ENCODE results near the gene TLL2. TPM values are rescaled to one million over a fixed set of nuclear protein-coding genes. Genes with fewer than 3 reads are reported as not detected.

Gene TLL2
- total RNA-seq, 1 donor from 2014 or later = 2.1 TPM

DNA sequence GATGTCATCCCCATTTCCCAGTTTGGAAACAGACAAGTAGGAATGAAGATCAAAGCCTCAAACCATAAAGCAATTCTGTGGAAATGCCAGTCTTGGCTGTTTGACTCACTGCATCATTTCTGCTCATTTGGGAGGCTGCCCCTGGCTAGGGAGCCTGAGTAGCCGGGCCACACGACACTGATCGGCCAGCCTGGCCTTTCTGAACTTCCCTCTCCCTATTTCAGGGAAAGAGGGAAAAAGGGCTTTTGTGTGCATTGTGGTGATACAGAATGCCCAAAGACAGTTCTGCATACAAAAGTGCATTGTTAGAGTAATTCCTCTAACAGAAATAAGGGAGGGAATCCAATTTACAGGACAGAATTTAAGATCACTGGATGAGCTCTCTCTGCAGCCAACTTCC is 113.3 kb downstream of the TLL2 start:
- Mint-ChIP-seq H3K27ac (ENCODE audit: unreplicated experiment) (peak overlapping the region; percentile 21), H3K4me1 (peaks cover 41% of the 10 kb centered on the region), H3K36me3 (ENCODE audit: low read depth) (no peaks in the 10 kb centered on the region), H3K9me3 (no peaks in the 10 kb centered on the region), H3K27me3 (ENCODE audit: low read depth) (peaks cover 31% of the 10 kb centered on the region), H3K4me3 (peak overlapping the region; percentile 54)
- TF ChIP-seq, protein P1, sequence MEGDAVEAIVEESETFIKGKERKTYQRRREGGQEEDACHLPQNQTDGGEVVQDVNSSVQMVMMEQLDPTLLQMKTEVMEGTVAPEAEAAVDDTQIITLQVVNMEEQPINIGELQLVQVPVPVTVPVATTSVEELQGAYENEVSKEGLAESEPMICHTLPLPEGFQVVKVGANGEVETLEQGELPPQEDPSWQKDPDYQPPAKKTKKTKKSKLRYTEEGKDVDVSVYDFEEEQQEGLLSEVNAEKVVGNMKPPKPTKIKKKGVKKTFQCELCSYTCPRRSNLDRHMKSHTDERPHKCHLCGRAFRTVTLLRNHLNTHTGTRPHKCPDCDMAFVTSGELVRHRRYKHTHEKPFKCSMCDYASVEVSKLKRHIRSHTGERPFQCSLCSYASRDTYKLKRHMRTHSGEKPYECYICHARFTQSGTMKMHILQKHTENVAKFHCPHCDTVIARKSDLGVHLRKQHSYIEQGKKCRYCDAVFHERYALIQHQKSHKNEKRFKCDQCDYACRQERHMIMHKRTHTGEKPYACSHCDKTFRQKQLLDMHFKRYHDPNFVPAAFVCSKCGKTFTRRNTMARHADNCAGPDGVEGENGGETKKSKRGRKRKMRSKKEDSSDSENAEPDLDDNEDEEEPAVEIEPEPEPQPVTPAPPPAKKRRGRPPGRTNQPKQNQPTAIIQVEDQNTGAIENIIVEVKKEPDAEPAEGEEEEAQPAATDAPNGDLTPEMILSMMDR (conservative IDR thresholded peaks at IDR 0.05) = no peak
- DNase-seq (ENCODE audit: low read depth, low spot score) = no peak

GRCh38 chr10:96397902-96398301 is 115.8 kb downstream of the TLL2 start:
- Mint-ChIP-seq H3K27me3 (ENCODE audit: low read depth) (peaks cover 44% of the 10 kb centered on the region), H3K27ac (ENCODE audit: unreplicated experiment) (no peak overlapping the region), H3K9me3 (no peaks in the 10 kb centered on the region), H3K4me1 (peaks cover 34% of the 10 kb centered on the region), H3K4me3 (no peak overlapping the region), H3K36me3 (ENCODE audit: low read depth) (no peaks in the 10 kb centered on the region)
- DNase-seq (ENCODE audit: low read depth, low spot score) = no peak
- TF ChIP-seq, protein P1 (conservative IDR thresholded peaks at IDR 0.05) = no peak

DNA sequence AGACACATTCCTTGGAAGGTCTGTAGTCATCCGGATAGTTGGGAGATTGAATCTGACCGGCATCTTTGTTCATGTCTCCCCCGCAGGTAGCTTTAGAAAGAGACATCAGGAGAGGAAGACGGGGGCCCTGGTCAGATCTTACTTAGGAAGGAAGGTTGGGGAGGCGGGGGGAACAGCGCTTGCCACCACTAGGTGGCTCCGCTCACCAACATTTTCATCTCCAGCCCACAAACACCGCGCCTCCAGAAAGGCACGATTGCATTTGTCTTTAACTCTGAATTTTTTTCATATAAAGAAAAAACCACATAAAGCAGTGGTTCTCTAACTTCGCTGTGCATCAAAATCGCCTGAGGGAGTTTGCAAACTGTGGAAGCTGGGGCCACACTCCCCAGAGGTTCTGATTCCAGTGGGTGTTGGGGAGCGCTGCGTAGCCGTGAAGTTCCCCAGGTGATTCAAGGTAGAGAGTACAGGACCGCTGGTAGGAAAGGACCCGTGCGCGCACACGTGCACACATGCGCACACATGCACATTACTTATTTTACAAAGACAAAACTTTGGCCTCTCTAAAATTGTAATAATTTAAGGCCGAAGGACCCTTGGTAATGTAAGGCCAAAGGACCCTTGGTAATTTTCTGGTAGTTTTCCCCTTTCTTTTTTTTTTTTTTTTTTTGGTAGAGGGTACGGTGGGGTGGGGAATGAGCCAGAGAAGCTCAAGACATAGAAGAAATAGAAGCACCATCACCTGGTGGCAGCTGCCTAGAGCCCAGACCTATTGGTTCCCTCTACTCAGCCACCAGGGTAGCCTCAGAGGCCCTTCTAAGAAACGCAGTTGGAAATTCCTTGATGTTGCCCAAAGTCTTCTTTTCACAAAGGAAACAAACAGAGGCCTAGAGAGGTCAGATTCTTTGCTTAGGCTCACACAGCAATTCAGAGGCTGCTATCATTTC is 117.5 kb downstream of the TLL2 start:
- no peak overlapping the region for H3K27ac Mint-ChIP-seq (ENCODE audit: unreplicated experiment)
- TF ChIP-seq, protein P1 (conservative IDR thresholded peaks at IDR 0.05) = peak; percentile 96
- peaks cover 21% of the 10 kb centered on the region for H3K4me1 Mint-ChIP-seq
- H3K36me3 Mint-ChIP-seq (ENCODE audit: low read depth) = no peaks in the 10 kb centered on the region
- H3K4me3 Mint-ChIP-seq = no peak overlapping the region
- peak; percentile 66 for DNase-seq (ENCODE audit: low read depth, low spot score)
- H3K9me3 Mint-ChIP-seq = no peaks in the 10 kb centered on the region
- H3K27me3 Mint-ChIP-seq (ENCODE audit: low read depth) = peaks cover 42% of the 10 kb centered on the region

DNA sequence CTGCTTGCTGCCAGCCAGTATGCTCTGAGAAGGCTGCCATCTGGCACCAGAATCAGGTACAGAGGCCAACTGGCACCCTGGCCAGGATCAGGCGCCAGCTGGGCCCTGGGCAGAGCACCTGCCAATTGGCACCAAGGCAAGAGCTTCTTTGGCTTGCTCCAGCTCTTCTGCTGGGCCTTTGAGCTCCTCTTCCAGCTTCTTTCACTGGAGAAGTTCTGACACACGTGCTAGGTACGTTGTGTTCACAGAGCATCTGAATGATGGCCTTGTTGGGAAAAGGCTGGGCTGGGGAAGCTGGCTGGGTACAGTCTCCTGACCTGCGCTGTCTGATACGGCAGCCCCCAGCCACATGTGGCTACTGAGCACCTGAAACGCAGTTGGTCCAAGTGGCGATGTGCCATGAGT is 123.3 kb downstream of the TLL2 start:
- Mint-ChIP-seq H3K36me3 (ENCODE audit: low read depth) (no peaks in the 10 kb centered on the region), H3K4me3 (no peak overlapping the region), H3K4me1 (no peaks in the 10 kb centered on the region), H3K27me3 (ENCODE audit: low read depth) (peaks cover 37% of the 10 kb centered on the region), H3K9me3 (no peaks in the 10 kb centered on the region), H3K27ac (ENCODE audit: unreplicated experiment) (no peak overlapping the region)
- TF ChIP-seq, protein P1 (conservative IDR thresholded peaks at IDR 0.05) = no peak
- DNase-seq (ENCODE audit: low read depth, low spot score) = no peak

- TF ChIP-seq, protein P1 (conservative IDR thresholded peaks at IDR 0.05) = no peak
- Mint-ChIP-seq H3K4me3 (no peak overlapping the region), H3K27ac (ENCODE audit: unreplicated experiment) (no peak overlapping the region), H3K9me3 (no peaks in the 10 kb centered on the region), H3K4me1 (no peaks in the 10 kb centered on the region), H3K36me3 (ENCODE audit: low read depth) (no peaks in the 10 kb centered on the region), H3K27me3 (ENCODE audit: low read depth) (peaks cover 31% of the 10 kb centered on the region)
- no peak for DNase-seq (ENCODE audit: low read depth, low spot score)
Observed at GRCh38 chr10:96389785-96390184, 123.9 kb downstream of the TLL2 start.
